Measurements from ENCODE around the gene BABAM2.
"Not testable (repeated sequence)": the region's sequence is repeated elsewhere in the genome, so short reads cannot be mapped to it uniquely, and the experiment has no call there.

Gene BABAM2

DNA sequence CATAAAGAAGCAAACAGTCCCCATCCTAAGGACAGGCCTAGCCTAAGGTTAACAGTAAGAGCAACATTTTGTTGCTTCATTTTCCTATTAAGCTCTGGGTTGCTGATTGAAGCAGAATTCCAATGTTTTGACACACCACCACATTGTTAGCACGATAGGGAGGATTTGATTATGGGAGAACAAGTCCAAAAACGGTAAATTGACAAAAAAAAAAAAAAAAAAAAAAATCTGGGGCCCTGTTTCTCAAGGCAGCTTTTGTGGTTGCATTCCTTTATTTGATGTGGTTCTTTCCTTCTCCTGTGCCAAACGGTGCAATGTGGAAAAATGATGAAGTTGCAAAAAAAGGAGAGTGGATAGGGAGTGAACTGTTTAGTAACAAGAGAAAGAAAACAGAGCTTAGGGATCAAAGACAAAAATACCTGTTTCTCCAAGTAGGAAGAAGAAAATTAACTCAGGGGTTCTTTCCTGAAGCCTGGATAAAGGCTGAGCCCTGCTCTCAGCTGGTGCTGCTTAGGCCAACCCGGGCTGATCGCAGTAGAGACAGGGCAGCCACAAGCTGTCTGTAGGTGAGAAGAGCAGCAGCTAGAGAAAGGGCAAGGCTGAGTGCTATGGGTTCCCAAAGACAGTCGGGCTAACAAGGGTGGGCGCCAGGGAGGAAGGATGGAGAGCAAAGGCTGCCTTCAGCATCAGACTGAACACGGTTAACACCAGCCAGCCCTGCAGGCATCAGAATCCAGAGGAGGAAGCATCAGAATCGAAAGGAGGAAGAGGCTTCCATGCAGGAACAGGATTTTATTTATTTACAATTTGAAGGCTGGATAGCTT is 334.3 kb downstream of the BABAM2 start:
- DNase-seq, result no peak

DNA sequence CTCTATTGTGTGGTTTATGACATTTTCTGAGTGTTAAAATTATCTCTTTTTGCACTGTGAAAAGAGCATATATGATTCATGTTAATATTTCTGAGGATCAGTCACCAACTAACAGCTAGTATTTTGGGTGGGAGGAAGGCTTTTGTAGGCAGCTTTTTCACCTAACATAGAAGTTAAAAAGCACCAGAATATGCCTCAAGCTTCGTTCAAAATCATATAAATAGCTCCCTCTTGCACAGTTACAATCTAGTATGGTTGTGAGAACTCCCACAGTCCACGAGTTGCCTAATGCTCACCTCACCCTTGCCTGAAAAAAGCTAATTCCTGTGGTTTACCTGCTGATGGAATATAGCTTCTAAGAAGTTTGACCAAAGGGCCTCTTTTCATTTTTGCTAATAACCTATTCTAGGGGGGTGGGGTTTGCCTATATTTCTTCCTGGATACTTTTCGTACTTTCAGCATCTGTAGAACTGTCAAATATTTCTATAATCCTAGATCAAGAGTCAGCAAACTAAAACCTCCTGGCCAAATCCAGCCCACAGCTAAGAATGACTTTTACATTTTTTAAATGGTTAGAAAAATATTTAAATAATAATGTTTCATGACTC is 335.0 kb downstream of the BABAM2 start:
- no peak for DNase-seq

DNA sequence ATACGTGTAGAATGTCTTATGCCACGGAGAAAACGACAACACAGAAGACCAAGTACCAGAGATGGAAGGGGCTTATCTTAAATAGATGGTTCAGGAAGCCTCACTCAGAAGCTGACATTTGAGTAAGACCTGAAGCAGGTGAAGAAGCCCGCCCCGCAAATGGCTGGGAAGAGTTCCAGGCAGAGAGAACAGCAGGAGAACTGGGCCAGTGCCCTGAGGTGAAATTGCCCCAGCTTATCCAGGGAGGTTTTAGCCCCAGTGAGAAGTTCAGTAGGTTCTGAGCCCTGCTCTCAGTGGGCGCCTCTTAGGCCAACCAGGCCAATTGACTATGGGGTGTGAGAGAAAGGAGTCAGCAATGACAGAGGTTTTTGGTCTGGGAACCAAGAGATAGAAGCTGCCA is 336.0 kb downstream of the BABAM2 start:
- no peak for DNase-seq

DNA sequence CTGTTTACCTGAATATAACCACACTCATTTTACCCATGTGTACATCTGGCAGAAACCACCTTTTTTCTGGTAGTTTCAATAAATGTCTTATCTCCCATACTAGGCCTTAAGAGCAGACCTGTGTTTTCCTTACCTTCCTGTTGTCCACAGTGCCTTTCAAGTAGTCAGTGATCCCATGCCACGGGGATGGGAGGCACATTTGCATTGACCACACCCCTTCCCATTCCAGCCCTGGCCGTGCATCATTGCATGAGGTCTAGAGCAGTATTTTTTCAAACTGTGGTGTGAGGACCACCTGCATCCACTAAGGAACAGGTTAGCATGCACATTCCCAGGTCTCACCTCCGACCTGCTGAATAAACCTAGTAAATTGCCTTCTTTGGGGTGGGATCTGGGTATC is 337.0 kb downstream of the BABAM2 start:
- no peak for DNase-seq

DNA sequence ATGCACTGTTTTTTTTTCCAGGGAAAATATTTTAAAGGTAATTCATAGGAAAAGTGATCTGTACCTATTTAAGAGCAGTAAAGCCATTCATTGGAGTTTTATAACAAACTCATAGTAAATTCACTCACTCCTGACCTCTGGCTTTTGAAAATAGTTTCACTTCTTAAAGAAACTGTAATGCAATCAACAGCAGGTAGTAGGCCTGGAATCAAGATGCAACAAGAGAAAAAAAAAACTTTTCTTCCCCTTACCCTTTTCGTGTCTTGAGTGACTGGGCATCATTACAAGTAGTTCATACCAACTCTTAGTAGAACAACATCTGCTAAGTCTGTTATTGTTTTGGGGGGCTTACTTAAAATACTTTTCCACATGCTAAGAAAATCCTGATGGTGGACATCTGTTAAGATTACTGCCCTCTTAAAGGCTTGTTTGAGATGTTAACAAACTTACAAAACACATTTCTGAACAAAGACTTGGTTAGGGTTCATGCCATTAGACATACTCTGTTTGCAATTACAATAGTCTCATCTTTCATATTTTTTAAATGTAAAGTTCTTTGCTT is 338.0 kb downstream of the BABAM2 start:
- DNase-seq, result no peak

DNA sequence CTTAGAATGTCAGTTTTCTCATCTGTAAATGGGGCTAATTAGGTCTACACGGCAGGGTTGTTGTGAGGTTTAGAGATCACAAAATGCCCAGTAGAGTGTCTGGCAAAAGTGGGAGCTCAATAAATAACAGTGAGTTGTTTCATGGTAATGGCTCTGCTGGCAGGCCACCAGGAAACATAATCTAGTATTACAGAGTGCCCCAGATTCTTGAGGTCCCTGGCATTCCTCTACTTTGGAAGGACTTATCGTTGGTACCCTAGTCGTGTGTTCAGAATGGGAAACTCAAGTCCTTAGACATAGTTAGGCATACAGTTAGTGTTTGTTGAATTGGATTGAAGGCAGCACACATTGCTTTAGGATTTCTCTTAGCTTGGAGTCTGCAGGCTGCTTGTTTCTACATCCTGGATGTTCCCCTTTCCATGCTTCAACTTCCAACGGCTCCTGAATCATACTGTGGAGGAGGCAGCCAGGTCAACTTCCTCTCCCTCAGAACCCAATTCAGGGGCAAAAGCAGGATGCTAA is 340.6 kb downstream of the BABAM2 start:
- DNase-seq, result no peak

DNA sequence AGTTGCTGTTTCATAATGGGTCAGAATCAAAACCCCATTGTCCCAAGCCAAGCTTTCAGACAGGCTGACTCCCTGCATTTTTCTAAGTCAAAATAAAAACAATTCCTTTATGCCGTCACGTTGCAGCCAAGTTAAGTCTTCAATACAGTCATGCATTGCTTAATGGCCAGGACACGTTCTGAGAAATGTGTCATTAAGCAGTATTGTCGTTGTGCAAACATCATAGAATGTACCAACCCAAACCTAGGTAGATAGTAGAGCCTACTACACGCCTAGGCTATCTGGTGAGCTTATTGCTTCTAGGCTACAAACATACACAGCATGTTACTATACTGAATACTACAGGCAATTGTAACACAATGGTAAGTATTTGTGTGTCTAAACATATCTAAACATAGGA is 341.8 kb downstream of the BABAM2 start:
- no peak for DNase-seq

DNA sequence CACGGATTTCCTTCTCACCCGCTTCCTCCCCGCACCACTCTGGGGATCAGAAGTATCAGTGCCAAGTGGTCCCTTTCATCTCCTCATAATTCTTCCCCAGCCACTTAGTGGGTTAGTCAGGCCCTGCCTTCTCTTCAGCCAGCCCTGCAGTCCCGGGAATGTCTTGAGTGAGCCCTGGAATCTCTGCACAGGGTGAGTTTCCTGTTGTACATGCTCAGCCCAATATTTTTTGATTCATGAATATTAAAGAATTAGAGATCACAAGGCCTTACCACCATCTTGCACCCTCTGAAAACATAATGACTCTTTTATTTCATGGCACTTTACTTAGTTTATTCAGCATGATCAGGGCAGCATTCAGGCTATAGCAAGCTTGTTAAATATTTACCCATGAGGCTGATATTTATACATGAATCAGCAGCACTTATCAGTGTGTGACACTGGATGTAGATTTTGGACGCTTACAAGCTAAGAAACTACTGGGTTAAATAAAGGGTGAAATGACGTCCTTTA is 342.7 kb downstream of the BABAM2 start:
- no peak for DNase-seq

DNA sequence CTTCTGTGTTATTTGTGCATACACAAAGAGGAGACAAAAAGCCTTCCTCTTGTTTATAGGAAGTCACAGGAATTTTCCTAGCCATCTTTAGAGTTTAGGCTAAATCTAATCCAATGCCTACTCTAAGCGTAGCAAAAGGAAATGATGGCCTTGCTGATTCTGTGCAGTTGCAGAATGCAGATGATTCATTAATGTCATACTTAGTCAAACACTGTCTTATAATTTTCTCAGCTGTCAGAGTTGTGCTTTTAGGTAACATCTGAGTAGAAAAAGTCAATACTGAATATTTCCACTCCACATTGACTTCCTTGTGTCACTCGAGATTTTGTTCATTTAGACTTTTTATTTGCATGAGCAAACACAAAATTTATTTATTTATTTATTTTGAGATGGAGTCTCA is 344.3 kb downstream of the BABAM2 start:
- no peak for DNase-seq

DNA sequence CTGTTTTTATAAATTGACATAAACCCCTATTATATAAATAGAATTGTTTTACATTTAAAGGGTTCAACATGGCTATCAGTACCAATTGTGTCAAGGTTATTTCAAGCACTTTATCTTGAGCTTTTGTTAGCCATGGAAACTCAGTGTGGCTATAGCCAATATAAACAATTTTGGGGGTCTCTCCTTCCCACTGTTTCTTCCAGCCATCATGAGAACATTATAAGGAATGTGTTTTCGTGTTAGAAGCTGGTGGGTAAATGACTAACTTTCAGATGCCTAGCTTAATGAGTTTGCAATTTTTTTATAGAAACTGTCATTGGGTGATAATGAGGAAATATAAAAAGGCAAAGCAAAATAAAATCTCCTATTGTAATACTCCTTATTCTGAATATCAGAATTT is 348.7 kb downstream of the BABAM2 start:
- no peak for DNase-seq

DNA sequence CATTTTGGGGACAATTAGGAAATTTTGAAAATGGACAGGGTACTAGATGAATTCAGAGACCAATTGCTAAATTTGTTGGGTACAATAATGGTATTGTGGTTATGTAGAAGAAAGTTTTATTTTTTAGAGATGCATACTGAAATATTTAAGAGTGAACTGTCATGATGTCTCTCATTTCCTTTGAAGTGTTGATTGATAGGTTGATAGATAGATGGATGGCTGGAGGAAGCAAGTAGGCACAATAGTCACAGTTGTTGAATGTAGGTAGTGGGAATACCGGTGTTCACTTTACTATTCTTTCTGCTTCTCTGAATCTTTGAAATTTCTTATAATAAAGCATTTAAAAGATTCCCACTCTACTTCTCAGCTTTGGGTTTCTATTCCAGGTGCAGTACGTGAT is 350.4 kb downstream of the BABAM2 start:
- DNase-seq, result no peak

DNA sequence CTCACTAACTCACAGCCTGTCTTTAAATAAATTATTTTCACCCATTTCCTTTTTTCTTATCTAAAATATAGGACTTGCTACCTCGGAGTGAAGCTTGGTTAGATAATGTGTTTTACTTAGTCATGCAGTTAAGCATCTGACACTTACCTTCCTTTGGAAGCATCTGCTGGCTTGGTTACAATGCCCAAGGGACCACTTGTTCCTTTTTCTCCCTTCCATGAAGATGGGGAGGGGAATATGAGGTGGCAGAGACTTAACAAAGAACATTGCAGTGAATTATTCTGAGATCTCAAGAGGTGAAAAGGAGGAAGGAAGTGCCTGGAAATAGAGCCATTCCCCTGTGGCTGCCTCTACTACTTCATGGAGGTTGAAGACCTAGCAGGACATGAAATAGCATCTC is 356.8 kb downstream of the BABAM2 start:
- DNase-seq, result no peak

DNA sequence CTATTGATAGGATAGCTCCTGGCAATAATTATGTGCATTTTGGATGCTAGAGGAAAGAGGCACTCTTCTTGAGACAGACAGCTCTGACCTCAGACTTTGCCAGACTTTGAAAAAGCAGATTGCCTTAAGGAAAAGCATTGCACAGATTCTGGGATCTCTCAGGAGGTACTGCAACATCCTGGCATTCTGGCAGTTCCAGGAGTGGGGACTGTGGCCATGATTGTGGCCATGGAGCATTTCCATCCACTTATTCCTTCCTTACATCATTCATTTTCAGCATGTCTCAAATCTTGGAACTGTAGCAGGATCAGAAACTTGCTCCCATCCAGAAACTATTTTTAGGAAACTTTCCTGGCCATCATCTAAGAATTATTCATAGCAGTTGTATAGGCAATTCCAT is 357.2 kb downstream of the BABAM2 start:
- DNase-seq, result no peak

DNA sequence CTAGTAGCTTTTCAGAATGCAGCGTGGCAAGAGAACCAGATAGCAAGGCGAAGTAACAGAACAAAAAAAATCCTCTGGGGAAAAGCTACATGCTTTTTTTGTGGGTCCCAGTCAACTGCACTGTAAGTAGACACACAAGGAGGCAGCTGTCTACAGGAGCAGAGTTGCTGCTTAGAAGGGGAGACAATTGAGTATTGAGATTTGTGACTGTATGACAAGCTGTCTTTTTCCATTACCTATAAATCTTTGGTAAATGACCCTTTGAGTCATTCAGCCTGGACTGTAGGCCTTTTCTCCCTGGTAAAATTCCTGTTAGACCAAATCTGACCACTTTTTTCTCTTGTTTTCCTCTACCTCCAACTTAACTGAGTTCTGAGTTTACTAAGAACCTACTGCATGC is 358.0 kb downstream of the BABAM2 start:
- DNase-seq, result no peak

DNA sequence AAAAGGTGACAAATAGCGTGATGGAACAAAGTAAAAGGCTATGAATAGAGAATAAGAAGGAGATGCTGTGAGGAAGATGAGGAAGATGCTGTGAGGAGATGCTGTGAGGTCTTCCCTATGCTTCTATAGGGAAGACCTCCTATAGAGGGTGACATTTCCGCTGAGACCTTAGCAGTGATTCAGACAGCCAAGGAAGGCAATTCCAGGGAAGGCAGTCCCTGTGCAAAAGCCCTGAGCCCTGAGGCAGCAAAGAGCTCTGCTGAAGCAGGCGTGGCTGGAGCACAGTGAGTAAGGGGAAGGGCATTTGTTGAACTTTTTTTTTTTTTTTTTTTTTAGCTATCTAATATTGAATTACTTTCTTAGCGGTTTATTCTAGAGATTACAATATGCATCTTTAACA is 359.5 kb downstream of the BABAM2 start:
- no peak for DNase-seq

DNA sequence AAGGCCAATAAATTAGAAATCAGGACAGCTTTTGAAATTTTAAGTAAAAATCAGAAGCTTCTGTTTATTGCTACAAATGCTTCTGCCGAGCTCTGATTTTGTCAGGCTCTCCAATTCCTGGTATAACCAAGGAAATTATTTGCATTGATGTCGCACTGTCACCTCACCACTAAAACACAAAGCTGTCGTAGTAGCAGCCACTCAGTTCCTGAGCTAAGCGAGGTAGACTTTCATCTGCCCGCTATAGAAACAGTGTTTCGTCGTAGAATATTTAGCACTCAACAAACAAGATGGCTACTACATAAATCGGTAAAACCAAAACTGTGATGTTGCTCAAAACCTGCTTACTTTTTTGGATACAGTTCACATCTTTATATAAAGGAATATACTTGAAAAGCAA is 360.8 kb downstream of the BABAM2 start:
- no peak for DNase-seq

DNA sequence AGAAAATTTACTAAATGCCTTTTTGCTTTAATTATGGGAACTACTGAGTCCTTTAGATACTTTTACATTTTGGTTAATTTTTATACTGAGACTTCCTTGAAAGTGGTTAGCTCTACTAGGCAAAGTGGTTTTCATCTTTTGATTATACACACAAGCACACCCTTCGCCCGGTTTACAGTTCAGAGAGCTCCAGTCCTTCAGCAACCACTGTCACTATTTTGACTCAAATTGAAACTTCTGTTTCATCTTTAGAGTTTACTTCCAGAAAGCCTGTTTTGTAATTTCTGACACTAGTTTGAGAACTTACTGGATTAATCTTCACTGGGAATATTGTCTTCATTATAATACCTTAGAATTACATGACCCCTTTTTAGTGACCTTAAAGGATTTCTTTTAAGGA is 361.8 kb downstream of the BABAM2 start:
- no peak for DNase-seq

DNA sequence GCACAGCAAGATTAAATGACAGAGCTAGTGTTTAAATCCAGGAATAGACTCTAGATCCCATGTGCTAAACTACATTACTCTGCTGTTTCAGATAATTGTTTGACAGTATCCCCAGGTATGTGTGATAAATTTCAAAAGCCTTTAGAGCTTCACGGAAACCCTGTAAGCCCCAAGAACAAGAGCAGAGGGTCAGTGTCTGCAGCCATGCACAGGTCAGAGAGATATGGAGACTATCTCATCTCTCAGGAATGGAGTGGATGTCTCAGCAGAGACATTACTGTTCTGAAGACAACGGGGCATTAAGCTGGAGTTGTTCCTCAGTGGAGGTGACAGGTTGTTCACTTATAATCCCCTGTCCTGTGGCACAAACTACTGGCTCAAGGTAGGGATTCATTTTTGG is 363.0 kb downstream of the BABAM2 start:
- no peak for DNase-seq

DNA sequence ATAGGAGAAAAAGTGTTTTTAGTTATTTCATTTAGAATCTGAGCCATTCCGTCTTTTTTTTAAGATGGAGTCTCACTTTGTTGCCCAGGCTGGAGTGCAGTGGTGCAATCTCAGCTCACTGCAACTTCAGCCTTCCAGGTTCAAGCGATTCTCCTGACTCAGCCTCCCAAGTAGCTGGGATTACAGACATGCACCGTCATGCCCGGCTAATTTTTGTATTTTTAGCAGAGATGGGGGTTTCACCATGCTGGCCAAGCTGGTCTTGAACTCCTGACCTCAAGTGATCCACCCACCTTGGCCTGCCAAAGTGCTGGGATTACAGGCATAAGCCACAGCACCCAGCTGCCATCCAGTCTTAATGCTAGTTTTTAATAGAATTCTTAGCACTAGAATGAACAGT is 364.7 kb downstream of the BABAM2 start:
- DNase-seq, result not testable (repeated sequence)

DNA sequence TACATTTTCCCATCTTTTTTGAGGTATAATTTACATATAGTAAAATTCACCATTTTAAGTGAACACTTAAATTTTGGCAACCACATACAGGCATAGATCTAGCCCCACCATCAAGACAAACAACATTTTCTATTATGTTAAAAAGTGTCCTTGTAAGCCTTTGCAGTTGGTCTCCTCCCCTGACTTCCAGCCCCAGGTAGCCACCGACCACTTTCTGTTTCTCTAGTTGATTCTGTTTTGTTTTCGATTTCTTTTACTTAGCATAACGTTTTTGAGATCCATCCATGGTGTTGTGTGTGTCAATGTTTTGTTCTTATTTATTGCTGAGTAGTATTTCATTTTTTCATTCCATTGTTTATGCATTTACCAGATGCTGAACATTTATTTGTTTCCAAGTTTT is 366.7 kb downstream of the BABAM2 start:
- no peak for DNase-seq

DNA sequence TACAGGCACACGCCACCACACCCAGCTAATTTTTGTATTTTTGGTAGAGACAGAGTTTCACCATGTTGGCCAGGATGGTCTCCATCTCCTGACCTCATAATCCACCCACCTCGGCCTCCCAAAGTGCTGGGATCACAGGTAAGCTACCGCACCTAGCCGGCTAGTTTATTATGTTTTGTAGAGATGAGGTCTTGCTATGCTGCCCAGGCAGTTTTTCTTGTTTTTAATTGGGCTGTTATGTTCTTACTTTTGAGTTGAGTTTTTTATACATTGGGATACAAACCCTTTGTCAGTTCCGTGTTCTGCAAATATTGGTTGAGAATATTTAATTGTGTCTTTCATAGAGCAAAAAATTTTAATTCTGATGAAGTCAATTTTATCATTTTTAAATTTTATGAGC is 368.7 kb downstream of the BABAM2 start:
- not testable (repeated sequence) for DNase-seq

DNA sequence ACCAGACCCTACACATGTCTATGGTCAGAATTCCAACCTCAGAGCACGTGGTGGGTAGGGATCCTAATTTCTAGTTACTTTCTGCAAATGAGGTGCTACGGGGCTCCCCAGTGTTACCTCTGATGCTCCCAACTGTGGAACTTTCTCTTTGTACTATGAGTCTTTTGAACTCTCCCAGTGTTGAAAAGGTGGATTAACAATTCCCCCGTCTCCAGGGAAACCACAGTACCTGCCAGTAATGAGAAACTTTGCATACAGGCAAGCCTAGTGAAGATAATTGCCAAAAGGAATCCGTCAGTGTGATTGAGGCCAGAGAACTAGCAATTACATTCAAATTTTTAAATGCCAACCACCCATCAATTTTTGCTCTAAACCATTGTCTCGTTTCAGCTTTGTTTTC is 373.2 kb downstream of the BABAM2 start:
- no peak for DNase-seq

DNA sequence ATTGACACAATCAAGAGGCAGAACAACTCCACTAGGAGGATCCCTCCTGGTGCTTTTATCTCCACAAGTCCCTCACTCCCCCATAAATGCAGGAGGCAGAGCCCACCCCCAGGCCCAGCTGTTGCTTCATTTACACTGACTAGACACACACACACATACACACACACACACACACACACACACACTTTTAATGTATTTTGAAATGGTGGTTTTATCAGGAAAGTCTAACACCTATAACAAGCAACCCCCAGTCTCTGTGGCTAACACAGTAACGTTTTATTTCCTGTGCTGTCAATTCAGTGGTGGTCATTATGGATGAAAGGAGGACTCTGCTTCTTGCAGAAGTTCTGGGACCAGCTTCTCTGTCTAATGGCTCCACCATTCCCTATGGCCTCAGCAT is 376.8 kb downstream of the BABAM2 start:
- no peak for DNase-seq

DNA sequence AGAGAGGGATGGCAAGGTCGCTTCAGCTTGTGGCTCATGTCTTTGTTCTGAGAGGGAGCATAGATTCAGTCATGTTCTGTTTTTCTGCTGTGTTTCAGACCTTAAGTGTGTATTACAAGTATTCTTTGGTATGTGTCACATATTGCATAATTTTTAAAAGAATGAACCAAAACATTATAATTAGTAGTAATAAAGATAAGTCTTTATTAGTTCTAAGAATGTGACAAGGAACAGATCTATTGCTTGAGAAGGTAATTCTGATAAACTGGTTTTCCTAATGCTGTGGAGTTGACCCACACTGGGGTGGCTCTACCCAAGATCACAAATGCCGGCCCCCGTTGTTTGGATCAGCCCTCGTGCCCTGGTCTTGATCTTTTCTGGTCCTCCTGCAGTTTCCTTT is 377.9 kb downstream of the BABAM2 start:
- no peak for DNase-seq

All from hematopoietic multipotent progenitor cell treated with erythropoietin and hydrocortisone succinate and interleukin-3 and kit ligand, for 6 days (in vitro differentiated cells).